Measurements from ENCODE around the gene TMEM35B.
"Not testable (repeated sequence)": the region's sequence is repeated elsewhere in the genome, so short reads cannot be mapped to it uniquely, and the experiment has no call there.

TMEM35B gene

GRCh38 chr1:34975338-34975737 is 9.8 kb downstream of the TMEM35B start:
- no peak for DNase-seq

DNA sequence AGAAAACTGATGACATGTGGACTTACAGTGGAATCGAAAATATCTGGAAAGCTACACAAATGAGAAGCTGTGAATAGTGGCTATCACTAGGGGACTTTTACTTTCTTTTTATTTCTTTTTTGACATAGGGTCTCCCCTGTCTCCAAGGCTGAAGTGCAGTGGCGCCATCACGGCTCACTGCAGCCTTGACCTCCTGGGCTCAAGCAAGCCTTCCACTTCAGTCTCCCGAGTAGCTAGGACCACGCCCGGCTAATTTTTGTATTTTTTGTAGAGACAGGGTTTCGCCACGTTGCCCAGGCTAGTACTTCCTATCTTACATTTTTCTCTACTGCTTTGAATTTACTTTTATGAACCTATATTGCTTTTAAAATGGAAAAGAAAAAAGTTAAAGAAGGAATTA is 10.5 kb downstream of the TMEM35B start:
- DNase-seq: no peak

DNA sequence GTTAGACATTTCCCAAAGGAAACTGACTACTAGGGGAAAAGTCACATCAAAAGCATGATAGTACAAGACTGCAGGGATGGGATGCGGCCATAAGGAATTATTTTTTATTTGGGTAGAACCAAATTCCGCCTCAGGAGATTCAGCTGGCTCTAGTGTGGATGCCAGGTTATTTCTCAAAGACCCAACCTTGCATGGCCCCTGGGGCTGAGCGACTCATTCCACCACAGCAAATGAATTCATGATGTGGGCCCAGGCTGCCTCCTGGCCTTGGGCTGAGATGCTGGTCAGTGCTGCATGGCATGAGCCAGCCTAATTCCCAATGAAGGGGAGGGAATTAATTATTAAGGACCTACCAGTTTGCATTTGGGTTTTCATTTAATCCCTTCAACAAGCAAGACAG is 11.8 kb downstream of the TMEM35B start:
- DNase-seq: no peak

DNA sequence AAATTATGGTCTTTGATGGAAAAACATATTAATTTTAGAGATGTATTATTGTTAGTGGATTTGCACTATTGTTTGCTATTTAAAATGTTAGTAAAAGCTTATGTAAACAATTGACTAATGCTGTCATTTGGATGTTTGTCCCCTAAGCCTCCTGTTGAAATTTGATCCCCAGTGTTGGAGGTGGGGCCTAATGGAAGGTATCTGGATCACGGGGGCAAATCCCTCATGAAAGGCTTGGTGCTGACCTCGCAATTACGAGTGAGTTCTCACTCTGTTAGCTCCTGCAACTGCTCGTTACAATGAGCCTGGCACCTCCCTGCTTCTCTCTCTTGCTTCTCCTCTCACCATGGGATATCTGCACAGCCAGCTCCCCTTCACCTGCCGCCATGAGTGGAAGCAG is 14.3 kb downstream of the TMEM35B start:
- DNase-seq: no peak

- no peak for DNase-seq
Observed at GRCh38 chr1:34970220-34970735, 14.9 kb downstream of the TMEM35B start.

GRCh38 chr1:34968297-34968696 is 16.9 kb downstream of the TMEM35B start:
- DNase-seq: not testable (repeated sequence)

- not testable (repeated sequence) for DNase-seq
Observed at GRCh38 chr1:34967672-34968071, 17.5 kb downstream of the TMEM35B start.

GRCh38 chr1:34965597-34965996 is 19.6 kb downstream of the TMEM35B start:
- DNase-seq: no peak

DNA sequence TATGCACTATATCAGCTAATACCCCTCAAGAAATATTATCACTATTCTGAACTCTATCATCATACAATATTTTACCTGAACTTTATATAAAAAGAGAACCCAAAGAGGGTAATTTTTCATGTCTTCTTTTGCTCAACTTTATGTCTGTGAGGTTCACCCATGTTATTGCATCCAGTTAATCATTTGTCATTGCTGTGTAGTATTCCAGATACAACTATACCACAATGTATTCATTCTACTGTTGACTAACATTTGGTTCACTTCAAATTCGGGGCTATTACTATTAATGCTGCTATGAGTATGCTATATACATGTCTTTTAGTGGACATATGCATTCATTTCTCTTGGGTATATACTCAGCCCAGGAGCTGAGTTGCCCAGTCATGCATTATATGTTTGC is 34.7 kb downstream of the TMEM35B start:
- no peak for DNase-seq

DNA sequence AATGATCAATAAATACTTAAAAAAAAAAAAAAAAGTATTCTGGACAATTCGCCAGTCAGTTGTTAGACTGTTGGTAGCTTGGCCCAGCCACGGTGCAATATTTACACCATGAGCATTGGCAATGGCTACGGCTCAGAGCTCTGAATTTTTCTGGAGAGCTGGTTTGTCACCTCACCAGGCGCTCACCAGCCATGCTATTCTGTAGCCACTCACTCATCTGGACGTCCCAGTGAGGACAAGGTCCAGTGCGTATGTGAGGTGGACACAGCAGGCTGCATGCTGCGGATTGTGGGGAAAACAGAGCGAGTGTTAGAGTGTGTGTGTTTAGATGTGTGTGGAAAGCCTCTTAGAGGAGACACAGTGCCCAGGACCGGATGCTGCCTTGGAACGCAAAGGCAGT is 36.4 kb downstream of the TMEM35B start:
- not testable (repeated sequence) for DNase-seq

- not testable (repeated sequence) for DNase-seq
Observed at GRCh38 chr1:34947641-34948314, 37.4 kb downstream of the TMEM35B start.

DNA sequence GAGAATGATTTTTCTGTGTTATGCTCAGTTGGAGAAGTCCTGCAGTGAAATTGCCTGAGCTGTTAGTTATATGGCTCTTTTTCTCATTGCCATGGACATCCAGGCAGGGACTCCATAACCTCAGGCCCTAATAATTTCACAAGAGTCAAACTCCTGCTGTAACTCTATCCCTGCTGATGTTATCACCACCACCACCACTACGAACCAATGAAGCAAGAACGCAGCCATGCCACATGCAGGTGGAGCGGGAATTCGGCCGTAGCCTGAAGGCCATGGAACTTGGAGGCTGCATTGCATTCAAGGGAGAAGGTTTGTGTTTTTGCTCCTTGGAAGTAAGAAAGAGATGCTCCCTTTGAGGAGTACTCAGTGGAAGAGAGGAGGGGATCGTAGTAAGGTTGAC is 38.9 kb downstream of the TMEM35B start:
- DNase-seq: no peak

GRCh38 chr1:34941798-34942197 is 43.3 kb downstream of the TMEM35B start:
- not testable (repeated sequence) for DNase-seq
